Fibroblast of peridontal ligament (primary cell): ENCODE data around the gene TEX22.

Source experiments
- DNase-seq: peaks from one replicate; pipeline ENCODE4 v3.0.0-alpha.2; 2010; ENCODE audit errors: extremely low read depth

Gene TEX22

GRCh38 chr14:105439710-105440553 is 41.6 kb downstream of the TEX22 start:
- DNase-seq: no peak

- DNase-seq: no peak
Observed at GRCh38 chr14:105440554-105440900, 42.2 kb downstream of the TEX22 start.

GRCh38 chr14:105440992-105441391 is 42.7 kb downstream of the TEX22 start:
- no peak for DNase-seq

GRCh38 chr14:105442125-105442524 is 43.8 kb downstream of the TEX22 start:
- no peak for DNase-seq

- DNase-seq: no peak
Observed at GRCh38 chr14:105442834-105443233, 44.5 kb downstream of the TEX22 start.

GRCh38 chr14:105444859-105445258 is 46.5 kb downstream of the TEX22 start:
- DNase-seq: no peak

- no peak for DNase-seq
Observed at GRCh38 chr14:105445290-105445689, 47.0 kb downstream of the TEX22 start.

- DNase-seq: no peak
Observed at GRCh38 chr14:105445901-105446845, 47.8 kb downstream of the TEX22 start.

GRCh38 chr14:105446971-105447370 is 48.6 kb downstream of the TEX22 start:
- DNase-seq: no peak

GRCh38 chr14:105447651-105448640 is 49.6 kb downstream of the TEX22 start:
- DNase-seq: no peak

GRCh38 chr14:105448706-105449111 is 50.4 kb downstream of the TEX22 start:
- DNase-seq: peak; percentile 45

- DNase-seq: no peak
Observed at GRCh38 chr14:105449276-105450122, 51.2 kb downstream of the TEX22 start.

GRCh38 chr14:105450123-105450505 is 51.8 kb downstream of the TEX22 start:
- DNase-seq: no peak

GRCh38 chr14:105450864-105451720 is 52.8 kb downstream of the TEX22 start:
- DNase-seq: no peak

GRCh38 chr14:105452963-105453362 is 54.6 kb downstream of the TEX22 start:
- no peak for DNase-seq

- DNase-seq: no peak
Observed at GRCh38 chr14:105453847-105454246, 55.5 kb downstream of the TEX22 start.

GRCh38 chr14:105455086-105455640 is 56.8 kb downstream of the TEX22 start:
- no peak for DNase-seq

GRCh38 chr14:105455766-105456660 is 57.7 kb downstream of the TEX22 start:
- DNase-seq: no peak
